ENCODE data around the gene RFTN1.

GRCh38 chr3:16494814-16495431, 18.6 kb downstream of the RFTN1 start:
- TF ChIP-seq CTCF (conservative IDR thresholded peaks at IDR 0.05; ENCODE audit: low read length) (no peak), EZH2phosphoT487 (IDR thresholded peaks at IDR 0.05; ENCODE audit: borderline replicate concordance, low read depth, low read length) (no peak)

Data from OCI-LY7 (cell line).